GM23338 (cell line): ENCODE results near the gene GALNT7. TPM values are rescaled to one million over a fixed set of nuclear protein-coding genes. Genes with fewer than 3 reads are reported as not detected.

Experiments used
- ATAC-seq: fragments of 200-7000 bp; cut with Tn5 transposase; 3 replicates; pipeline ENCODE4 v1.9.1; 2020
- DNase-seq: peaks from one replicate; pipeline ENCODE4 v3.0.0-alpha.2; 2015; ENCODE audit warnings: low spot score
- H2AFZ ChIP-seq: fragments of 200-600 bp; sonication (generic); 2 replicates; pipeline ENCODE4 v1.8.0; 2016; ENCODE audit warnings: antibody characterized with exemption, mild to moderate bottlenecking, moderate library complexity
- H3F3A ChIP-seq: fragments of 200-600 bp; sonication (generic); replicated peaks from 2 replicates; pipeline ENCODE4 v1.8.0; 2017; ENCODE audit warnings: antibody characterized with exemption, mixed run types, low read depth
- H3K27ac ChIP-seq: fragments of 200-600 bp; sonication (generic); 2 replicates; pipeline ENCODE4 v1.6.1; 2016; ENCODE audit warnings: low read depth
- H3K27me3 ChIP-seq: fragments of 200-600 bp; sonication (generic); 2 replicates; pipeline ENCODE4 v1.8.0; 2016; ENCODE audit warnings: mild to moderate bottlenecking, mixed run types, moderate library complexity; ENCODE audit not compliant: insufficient read depth
- H3K36me3 ChIP-seq: fragments of 200-600 bp; sonication (generic); 2 replicates; pipeline ENCODE4 v1.8.0; 2016; ENCODE audit warnings: mild to moderate bottlenecking; ENCODE audit not compliant: insufficient read depth
- H3K4me1 ChIP-seq: fragments of 200-600 bp; sonication (generic); 2 replicates; pipeline ENCODE4 v1.8.0; 2016; ENCODE audit warnings: mild to moderate bottlenecking, moderate library complexity; ENCODE audit not compliant: insufficient read depth
- H3K4me2 ChIP-seq: fragments of 200-600 bp; sonication (generic); 2 replicates; pipeline ENCODE4 v1.7.1; 2017; ENCODE audit warnings: mixed run types
- H3K4me3 ChIP-seq: fragments of 200-600 bp; sonication (generic); 2 replicates; pipeline ENCODE4 v1.6.1; 2016; ENCODE audit warnings: mixed run types
- H3K79me2 ChIP-seq: fragments of 200-600 bp; sonication (generic); replicated peaks from 2 replicates; pipeline ENCODE4 v1.8.0; 2017; ENCODE audit warnings: mild to moderate bottlenecking; ENCODE audit not compliant: insufficient read depth
- H3K9me2 ChIP-seq: fragments of 200-600 bp; sonication (generic); 2 replicates; pipeline ENCODE4 v1.8.0; 2017; ENCODE audit not compliant: insufficient read depth
- H4K20me1 ChIP-seq: fragments of 200-600 bp; sonication (generic); replicated peaks from 2 replicates; pipeline ENCODE4 v1.8.0; 2017; ENCODE audit warnings: mild to moderate bottlenecking; ENCODE audit not compliant: insufficient read depth
- H3K27ac Mint-ChIP-seq: 2 replicates; pipeline ENCODE4 v1.8.0; 2020; ENCODE audit warnings: inconsistent platforms, mild to moderate bottlenecking, moderate library complexity, mixed read lengths
- H3K27me3 Mint-ChIP-seq: 3 replicates; pipeline ENCODE4 v1.8.0; 2022; ENCODE audit warnings: low read depth, mild to moderate bottlenecking, moderate library complexity, mixed read lengths, inconsistent platforms; ENCODE audit not compliant: insufficient read depth, poor library complexity
- H3K36me3 Mint-ChIP-seq: 3 replicates; pipeline ENCODE4 v1.8.0; 2021; ENCODE audit warnings: low read depth, mild to moderate bottlenecking, inconsistent platforms, moderate library complexity, mixed read lengths
- H3K4me1 Mint-ChIP-seq: 3 replicates; pipeline ENCODE4 v1.8.0; 2020; ENCODE audit warnings: mild to moderate bottlenecking, inconsistent platforms, mixed read lengths
- H3K4me3 Mint-ChIP-seq: 3 replicates; pipeline ENCODE4 v1.8.0; 2021; ENCODE audit warnings: moderate library complexity, mild to moderate bottlenecking, inconsistent platforms, mixed read lengths
- H3K9me3 Mint-ChIP-seq: 3 replicates; pipeline ENCODE4 v1.8.0; 2020; ENCODE audit warnings: moderate library complexity, mild to moderate bottlenecking, inconsistent platforms, mixed read lengths
- ETS1 ChIP-seq: IDR thresholded peaks from 2 replicates; pipeline ENCODE4 v1.6.1; 2016; ENCODE audit warnings: antibody characterized with exemption
- EZH2 ChIP-seq: fragments of 200-600 bp; sonication (generic); IDR thresholded peaks from one replicate; pipeline ENCODE4 v1.8.0; 2017; ENCODE audit warnings: antibody characterized with exemption, mild to moderate bottlenecking, low read depth; ENCODE audit not compliant: unreplicated experiment
- EZH2phosphoT487 ChIP-seq: fragments of 200-600 bp; sonication (generic); IDR thresholded peaks from one replicate; pipeline ENCODE4 v1.8.1; 2018; ENCODE audit warnings: antibody characterized with exemption; ENCODE audit not compliant: unreplicated experiment
- NANOG ChIP-seq: IDR thresholded peaks from 2 replicates; pipeline ENCODE4 v1.6.1; 2016; ENCODE audit warnings: antibody characterized with exemption, borderline replicate concordance
- POLR2AphosphoS5 ChIP-seq: IDR thresholded peaks from 2 replicates; pipeline ENCODE4 v1.6.1; 2016; ENCODE audit warnings: antibody characterized with exemption, low read depth
- ZNF114 ChIP-seq: fragments of 250-450 bp; sonication (Bioruptor Pico); IDR thresholded peaks from 2 replicates; pipeline ENCODE4 v1.5.0; 2020; ENCODE audit warnings: mild to moderate bottlenecking, moderate library complexity
- ZNF331 ChIP-seq: fragments of 250-450 bp; sonication (Bioruptor Pico); IDR thresholded peaks from 2 replicates; pipeline ENCODE4 v1.5.0; 2020; ENCODE audit warnings: low read depth, mild to moderate bottlenecking, moderate library complexity
- polyA plus RNA-seq: library from polyadenylated mRNA; unstranded; fragments of >200 nt; fragmentation: Nextera tagmentation; extraction: Ambion mirVana; gene quantifications from 2 replicates; pipeline ENCODE4 v1.2.1, GENCODE V29; 2016
- total RNA-seq: library from RNA; depleted of rRNA; stranded (reverse); fragments of >200 nt; shearing (Covaris generic); gene quantifications from 2 replicates; pipeline ENCODE4 v1.2.3, GENCODE V29; 2014
- TF ChIP-seq, protein P1 (sequence below): IDR thresholded peaks from one replicate; pipeline ENCODE4 v1.6.1; 2018; ENCODE audit warnings: antibody characterized with exemption; ENCODE audit not compliant: unreplicated experiment
- TF ChIP-seq, protein P2 (sequence below), 2 experiments: fragments of 200-600 bp in 1 of 2; sonication (generic) in 1 of 2; conservative IDR thresholded peaks; 2 replicates each; pipeline versions ENCODE4 v1.5.1 to v1.6.1; 2016 to 2017; ENCODE audit warnings: antibody characterized with exemption in 2 of 2, low read depth in 2 of 2, mild to moderate bottlenecking in 2 of 2, moderate library complexity in 1 of 2

Gene GALNT7
- total and polyA plus RNA-seq, 2 experiments from 2014 or later = 31.8 to 72.2 TPM

DNA sequence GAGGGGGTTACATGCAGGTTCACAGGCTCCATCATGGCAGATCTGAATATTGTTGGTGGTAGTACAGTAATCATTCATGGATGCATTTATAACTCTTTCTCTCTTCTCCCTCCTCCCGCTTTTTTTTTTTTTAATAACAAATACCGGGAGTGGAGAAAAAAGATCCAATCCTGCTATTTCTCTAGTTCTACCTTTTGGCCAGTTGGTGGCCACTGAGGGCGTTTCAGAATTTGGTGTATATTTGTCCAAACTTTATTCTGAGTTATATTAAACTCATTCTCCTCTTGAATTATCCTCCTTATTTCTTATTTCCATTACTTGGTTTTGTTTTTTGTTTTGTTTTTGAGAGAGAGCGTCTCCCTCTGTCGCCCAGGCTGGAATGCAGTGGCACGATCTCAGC, 90.7 kb downstream of the GALNT7 start:
- no peaks in the 10 kb centered on the region; the same call in 2 of the 3 replicates for H3K36me3 Mint-ChIP-seq

GRCh38 chr4:173261052-173261451, 92.4 kb downstream of the GALNT7 start:
- Mint-ChIP-seq H3K27me3 (peaks cover 3% of the 10 kb centered on the region), H3K4me1 (peaks cover 39% of the 10 kb centered on the region), H3K9me3 (no peaks in the 10 kb centered on the region), H3K27ac (no peak overlapping the region), H3K4me3 (no peak overlapping the region), H3K36me3 (no peaks in the 10 kb centered on the region)
- H3K9me2 ChIP-seq = no peaks in the 10 kb centered on the region
- DNase-seq (no peak), ATAC-seq (no peak)
- no peak overlapping the region for H3K4me3 ChIP-seq
- no peak overlapping the region for H3K4me2 ChIP-seq
- H3K27me3 ChIP-seq = no peaks in the 10 kb centered on the region
- H3F3A ChIP-seq = no peaks in the 10 kb centered on the region
- peaks cover 84% of the 10 kb centered on the region for H3K79me2 ChIP-seq
- no peaks in the 10 kb centered on the region; the same call in 1 of the 2 replicates for H4K20me1 ChIP-seq
- H3K4me1 ChIP-seq = peaks cover 16% of the 10 kb centered on the region
- no peak overlapping the region for H3K27ac ChIP-seq
- H3K36me3 ChIP-seq = no peaks in the 10 kb centered on the region
- no peak overlapping the region for H2AFZ ChIP-seq
- TF ChIP-seq POLR2AphosphoS5 (no peak), EZH2phosphoT487 (no peak), ZNF331 (CRISPR knock-in tag) (no peak), EZH2 (no peak), ZNF114 (CRISPR knock-in tag) (no peak), NANOG (no peak), ETS1 (no peak)
- TF ChIP-seq, protein P1, sequence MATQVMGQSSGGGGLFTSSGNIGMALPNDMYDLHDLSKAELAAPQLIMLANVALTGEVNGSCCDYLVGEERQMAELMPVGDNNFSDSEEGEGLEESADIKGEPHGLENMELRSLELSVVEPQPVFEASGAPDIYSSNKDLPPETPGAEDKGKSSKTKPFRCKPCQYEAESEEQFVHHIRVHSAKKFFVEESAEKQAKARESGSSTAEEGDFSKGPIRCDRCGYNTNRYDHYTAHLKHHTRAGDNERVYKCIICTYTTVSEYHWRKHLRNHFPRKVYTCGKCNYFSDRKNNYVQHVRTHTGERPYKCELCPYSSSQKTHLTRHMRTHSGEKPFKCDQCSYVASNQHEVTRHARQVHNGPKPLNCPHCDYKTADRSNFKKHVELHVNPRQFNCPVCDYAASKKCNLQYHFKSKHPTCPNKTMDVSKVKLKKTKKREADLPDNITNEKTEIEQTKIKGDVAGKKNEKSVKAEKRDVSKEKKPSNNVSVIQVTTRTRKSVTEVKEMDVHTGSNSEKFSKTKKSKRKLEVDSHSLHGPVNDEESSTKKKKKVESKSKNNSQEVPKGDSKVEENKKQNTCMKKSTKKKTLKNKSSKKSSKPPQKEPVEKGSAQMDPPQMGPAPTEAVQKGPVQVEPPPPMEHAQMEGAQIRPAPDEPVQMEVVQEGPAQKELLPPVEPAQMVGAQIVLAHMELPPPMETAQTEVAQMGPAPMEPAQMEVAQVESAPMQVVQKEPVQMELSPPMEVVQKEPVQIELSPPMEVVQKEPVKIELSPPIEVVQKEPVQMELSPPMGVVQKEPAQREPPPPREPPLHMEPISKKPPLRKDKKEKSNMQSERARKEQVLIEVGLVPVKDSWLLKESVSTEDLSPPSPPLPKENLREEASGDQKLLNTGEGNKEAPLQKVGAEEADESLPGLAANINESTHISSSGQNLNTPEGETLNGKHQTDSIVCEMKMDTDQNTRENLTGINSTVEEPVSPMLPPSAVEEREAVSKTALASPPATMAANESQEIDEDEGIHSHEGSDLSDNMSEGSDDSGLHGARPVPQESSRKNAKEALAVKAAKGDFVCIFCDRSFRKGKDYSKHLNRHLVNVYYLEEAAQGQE = no peak

More for the DNA sequence above, 90.7 kb downstream of the GALNT7 start:
- Histone ChIP-seq H3K4me3 (no peak overlapping the region), H3K4me1 (peaks cover 26% of the 10 kb centered on the region), H2AFZ (no peak overlapping the region), H3F3A (no peaks in the 10 kb centered on the region), H3K9me2 (no peaks in the 10 kb centered on the region), H4K20me1 (no peaks in the 10 kb centered on the region; the same call in 1 of the 2 replicates), H3K27me3 (no peaks in the 10 kb centered on the region), H3K4me2 (no peak overlapping the region), H3K79me2 (peaks cover 87% of the 10 kb centered on the region), H3K36me3 (no peaks in the 10 kb centered on the region), H3K27ac (no peak overlapping the region)
- Mint-ChIP-seq H3K4me1 (peaks cover 39% of the 10 kb centered on the region), H3K4me3 (no peak overlapping the region), H3K27me3 (peaks cover 3% of the 10 kb centered on the region), H3K27ac (0 out of 2 replicates have a peak overlapping the region, but pooled peaks have one; percentile 10), H3K9me3 (no peaks in the 10 kb centered on the region)
- DNase-seq (no peak), ATAC-seq (no peak)
- TF ChIP-seq, protein P1 = no peak
- TF ChIP-seq, protein P2, sequence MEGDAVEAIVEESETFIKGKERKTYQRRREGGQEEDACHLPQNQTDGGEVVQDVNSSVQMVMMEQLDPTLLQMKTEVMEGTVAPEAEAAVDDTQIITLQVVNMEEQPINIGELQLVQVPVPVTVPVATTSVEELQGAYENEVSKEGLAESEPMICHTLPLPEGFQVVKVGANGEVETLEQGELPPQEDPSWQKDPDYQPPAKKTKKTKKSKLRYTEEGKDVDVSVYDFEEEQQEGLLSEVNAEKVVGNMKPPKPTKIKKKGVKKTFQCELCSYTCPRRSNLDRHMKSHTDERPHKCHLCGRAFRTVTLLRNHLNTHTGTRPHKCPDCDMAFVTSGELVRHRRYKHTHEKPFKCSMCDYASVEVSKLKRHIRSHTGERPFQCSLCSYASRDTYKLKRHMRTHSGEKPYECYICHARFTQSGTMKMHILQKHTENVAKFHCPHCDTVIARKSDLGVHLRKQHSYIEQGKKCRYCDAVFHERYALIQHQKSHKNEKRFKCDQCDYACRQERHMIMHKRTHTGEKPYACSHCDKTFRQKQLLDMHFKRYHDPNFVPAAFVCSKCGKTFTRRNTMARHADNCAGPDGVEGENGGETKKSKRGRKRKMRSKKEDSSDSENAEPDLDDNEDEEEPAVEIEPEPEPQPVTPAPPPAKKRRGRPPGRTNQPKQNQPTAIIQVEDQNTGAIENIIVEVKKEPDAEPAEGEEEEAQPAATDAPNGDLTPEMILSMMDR (conservative IDR thresholded peaks at IDR 0.05; ENCODE audit: low read depth in 2 of 2) = peak in 1 of 2 experiments; percentile 40; a peak in 2 of 4 replicates
